ENCODE measurements around the gene PPIH. TPM values are rescaled to one million over a fixed set of nuclear protein-coding genes. Genes with fewer than 3 reads are reported as not detected.

Gene PPIH
- total RNA-seq = 19.9 and 26.2 TPM in 2 replicates

DNA sequence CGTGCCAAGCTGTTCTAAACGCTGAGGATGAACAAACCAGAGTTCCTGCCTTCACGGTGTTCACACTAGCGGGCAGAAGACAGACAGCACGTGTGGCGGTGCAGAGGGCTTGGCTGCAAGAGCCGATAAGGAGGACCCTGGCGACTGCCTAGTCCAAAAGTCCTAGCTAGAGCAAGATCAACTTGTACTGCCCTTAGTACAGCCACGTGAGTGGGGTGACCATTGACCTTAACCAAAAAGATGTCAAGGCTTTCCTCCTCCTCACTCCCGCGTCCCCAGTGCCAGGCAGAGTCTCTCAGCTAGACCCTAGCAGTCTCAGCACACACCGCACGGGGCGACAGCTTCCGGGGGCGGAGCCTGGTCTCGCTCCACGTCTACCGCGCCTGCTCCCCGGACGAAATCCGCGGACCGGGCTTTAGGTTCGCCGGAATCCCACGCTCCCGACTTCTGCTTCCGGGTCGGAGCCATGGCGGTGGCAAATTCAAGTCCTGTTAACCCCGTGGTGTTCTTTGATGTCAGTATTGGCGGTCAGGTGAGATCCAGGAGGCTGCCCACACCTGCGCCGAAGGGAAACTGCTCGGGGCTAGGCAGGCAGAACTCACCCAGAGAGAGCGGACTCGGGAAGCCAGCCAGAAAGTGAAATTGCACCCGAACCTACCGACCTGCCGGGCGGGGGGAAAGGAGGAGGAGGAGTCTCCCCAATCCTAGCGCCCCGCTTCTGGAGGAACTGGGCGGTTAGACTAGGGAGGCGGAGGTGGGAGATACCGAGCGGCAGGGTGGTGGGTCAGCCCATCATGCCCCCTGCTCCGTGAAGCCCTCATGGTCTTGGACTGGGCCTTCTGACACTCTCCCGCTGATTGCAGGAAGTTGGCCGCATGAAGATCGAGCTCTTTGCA is at the start of gene PPIH:
Gene PPIH, plus strand, starts transcription at position 443 of the 896 bp plus-strand sequence. Its CDS starts 24 bp downstream, at position 467.

DNA sequence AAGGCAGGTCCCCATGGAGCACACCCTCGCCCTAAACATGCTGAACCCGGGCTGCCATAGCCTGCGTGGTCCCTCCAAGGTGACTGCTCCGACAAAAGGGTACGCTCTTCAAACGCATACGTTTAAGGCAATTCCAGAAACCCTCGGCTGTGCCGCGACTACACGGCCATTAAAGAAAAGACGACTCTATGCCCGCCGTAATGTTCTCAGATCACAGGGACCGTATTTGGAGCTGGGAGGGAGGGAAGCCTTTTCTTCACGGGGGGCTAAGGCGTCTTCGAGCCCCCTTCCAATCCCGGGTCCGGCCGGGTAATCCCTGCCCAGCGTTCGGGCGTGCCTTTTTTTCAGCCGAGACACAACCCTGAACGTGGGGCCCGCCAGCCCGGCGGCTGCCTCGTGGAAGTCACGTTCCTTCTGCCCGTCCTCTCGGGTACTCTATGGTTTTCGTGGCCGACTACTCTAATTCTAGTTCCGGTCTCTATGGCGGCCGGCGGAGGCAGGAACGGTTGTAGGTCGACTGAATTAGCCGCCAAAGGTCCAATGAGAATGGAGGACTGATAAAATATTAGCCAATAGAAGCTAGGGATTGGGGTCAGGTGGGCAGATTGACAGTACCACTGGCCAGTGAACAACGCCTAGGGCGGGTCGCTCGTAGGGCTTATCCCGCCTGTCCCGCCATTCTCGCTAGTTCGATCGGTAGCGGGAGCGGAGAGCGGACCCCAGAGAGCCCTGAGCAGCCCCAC is 23.7 kb downstream of the PPIH start, which contains the start of gene YBX1:
Gene YBX1, plus strand, starts transcription at position 678 of the 743 bp plus-strand sequence. CDS start 148 bp downstream, outside the sequence.

Other genes with a start within 250 kb of the PPIH start
- gene ZMYND12, start 202.4 kb upstream of the PPIH start, total RNA-seq = 0.32 and 0.63 TPM in 2 replicates
- gene PPCS, start 201.9 kb upstream of the PPIH start, total RNA-seq = 18.6 and 24.1 TPM in 2 replicates
- 0.32 and 1.1 TPM in 2 replicates for gene CCDC30, start 195.1 kb upstream of the PPIH start, total RNA-seq
- gene YBX1, start 24.0 kb downstream of the PPIH start, total RNA-seq = 629 and 744 TPM in 2 replicates
- not detected in 2 replicates for gene CLDN19, start 81.8 kb downstream of the PPIH start, total RNA-seq
- 72.5 and 129 TPM in 2 replicates for gene P3H1, start 108.6 kb downstream of the PPIH start, total RNA-seq
- gene C1orf50, start 108.8 kb downstream of the PPIH start, total RNA-seq = 1.6 and 3.0 TPM in 2 replicates
- gene TMEM269, start 126.6 kb downstream of the PPIH start, total RNA-seq = not detected in 2 replicates
- gene ERMAP, start 158.7 kb downstream of the PPIH start, total RNA-seq = 5.3 and 7.9 TPM in 2 replicates
- gene SVBP, start 159.0 kb downstream of the PPIH start, total RNA-seq = 11.3 and 13.8 TPM in 2 replicates
- 6.0 and 9.6 TPM in 2 replicates for gene ZNF691, start 188.2 kb downstream of the PPIH start, total RNA-seq